Nephron (organoid): ENCODE measurements around the gene ITPR3.

ENCODE experiments used
- H3K27ac Mint-ChIP-seq, 3 experiments: 2 replicates each; pipeline ENCODE4 v1.8.0; 2020; ENCODE audit warnings: mixed read lengths in 3 of 3, mild to moderate bottlenecking in 2 of 3, moderate library complexity in 1 of 3
- H3K27me3 Mint-ChIP-seq: 2 replicates; pipeline ENCODE4 v1.8.0; 2021; ENCODE audit warnings: low read depth, mild to moderate bottlenecking, moderate library complexity, mixed read lengths
- H3K36me3 Mint-ChIP-seq: 2 replicates; pipeline ENCODE4 v1.8.0; 2020; ENCODE audit warnings: low read depth, mixed read lengths
- H3K4me1 Mint-ChIP-seq: 2 replicates; pipeline ENCODE4 v1.8.0; 2020; ENCODE audit warnings: mixed read lengths
- H3K4me3 Mint-ChIP-seq, 3 experiments: 2 replicates each; pipeline ENCODE4 v1.8.0; 2020; ENCODE audit warnings: mild to moderate bottlenecking in 3 of 3, mixed read lengths in 3 of 3, moderate library complexity in 2 of 3
- H3K9me3 Mint-ChIP-seq: 2 replicates; pipeline ENCODE4 v1.8.0; 2020; ENCODE audit warnings: mixed read lengths
- CTCF ChIP-seq, 3 experiments: fragments of 200-600 bp; sonication (generic); IDR thresholded peaks; one replicate each; pipeline ENCODE4 v1.5.0; 2021; ENCODE audit warnings: antibody characterized with exemption in 3 of 3; ENCODE audit not compliant: unreplicated experiment in 3 of 3

ITPR3 gene

GRCh38 chr6:33699131-33699530 is 78.0 kb downstream of the ITPR3 start:
- TF ChIP-seq CTCF (IDR thresholded peaks at IDR 0.05; ENCODE audit: unreplicated experiment in 3 of 3): no peak
- Mint-ChIP-seq H3K27ac (no peak overlapping the region), H3K36me3 (peaks cover 23% of the 10 kb centered on the region), H3K4me3 (no peak overlapping the region), H3K9me3 (no peaks in the 10 kb centered on the region), H3K27me3 (no peaks in the 10 kb centered on the region), H3K4me1 (peaks cover 52% of the 10 kb centered on the region)

GRCh38 chr6:33699739-33700138 is 78.6 kb downstream of the ITPR3 start:
- Mint-ChIP-seq H3K27ac (no peak overlapping the region), H3K27me3 (no peaks in the 10 kb centered on the region), H3K4me1 (peaks cover 46% of the 10 kb centered on the region), H3K4me3 (no peak overlapping the region), H3K36me3 (peaks cover 26% of the 10 kb centered on the region), H3K9me3 (no peaks in the 10 kb centered on the region)
- no peak for TF ChIP-seq CTCF (IDR thresholded peaks at IDR 0.05; ENCODE audit: unreplicated experiment in 3 of 3)

- no peaks in the 10 kb centered on the region for H3K27me3 Mint-ChIP-seq
- H3K4me3 Mint-ChIP-seq: no peak overlapping the region
- H3K9me3 Mint-ChIP-seq: no peaks in the 10 kb centered on the region
- H3K36me3 Mint-ChIP-seq: peaks cover 26% of the 10 kb centered on the region
- peak overlapping the region in 1 of 3 experiments; percentile 38 for H3K27ac Mint-ChIP-seq
- peaks cover 44% of the 10 kb centered on the region for H3K4me1 Mint-ChIP-seq
- TF ChIP-seq CTCF (IDR thresholded peaks at IDR 0.05; ENCODE audit: unreplicated experiment in 3 of 3): peak; percentile 61 to 75 (median 70)
These were observed 79.4 kb downstream of the ITPR3 start for GRCh38 chr6:33700391-33701050.

- H3K27ac Mint-ChIP-seq: no peak overlapping the region
- peak; percentile 48 to 65 (median 59) for TF ChIP-seq CTCF (IDR thresholded peaks at IDR 0.05; ENCODE audit: unreplicated experiment in 3 of 3)
- H3K4me3 Mint-ChIP-seq: no peak overlapping the region
- no peaks in the 10 kb centered on the region for H3K27me3 Mint-ChIP-seq
- peaks cover 21% of the 10 kb centered on the region for H3K36me3 Mint-ChIP-seq
- H3K4me1 Mint-ChIP-seq: peaks cover 36% of the 10 kb centered on the region
- no peaks in the 10 kb centered on the region for H3K9me3 Mint-ChIP-seq
These were observed 81.3 kb downstream of the ITPR3 start for GRCh38 chr6:33702345-33702977.

GRCh38 chr6:33704215-33705066 is 83.3 kb downstream of the ITPR3 start:
- Mint-ChIP-seq H3K27me3 (no peaks in the 10 kb centered on the region), H3K4me3 (no peak overlapping the region), H3K36me3 (peaks cover 19% of the 10 kb centered on the region), H3K4me1 (peaks cover 36% of the 10 kb centered on the region), H3K9me3 (no peaks in the 10 kb centered on the region), H3K27ac (no peak overlapping the region)
- no peak for TF ChIP-seq CTCF (IDR thresholded peaks at IDR 0.05; ENCODE audit: unreplicated experiment in 3 of 3)
